ENCODE results near the gene MFSD1.

The MFSD1 gene

DNA sequence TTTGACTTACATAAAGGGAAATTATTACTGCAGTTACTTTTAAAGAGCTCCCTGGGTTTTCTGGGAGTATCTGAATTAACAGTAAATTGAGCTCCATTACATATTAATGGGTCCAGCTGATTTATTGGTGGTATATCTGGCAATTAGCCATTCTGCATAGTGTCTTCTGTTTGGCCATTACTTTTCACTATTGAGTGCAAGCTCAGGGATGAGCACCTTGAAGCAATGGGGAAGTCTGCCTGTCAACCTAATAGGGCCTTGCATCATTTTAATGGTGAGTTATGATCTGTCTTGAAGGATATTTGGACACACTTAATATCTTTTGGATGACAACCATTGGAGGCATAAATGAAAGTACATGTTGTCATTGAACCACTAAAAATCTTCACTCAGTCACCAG, 73.8 kb downstream of the MFSD1 start:
- no peak for DNase-seq (ENCODE audit: low read depth, low spot score)

All from activated CD4-positive, CD25-positive, alpha-beta regulatory T cell treated with anti-CD3 and anti-CD28 coated beads, Interleukin-2, amount 50 U/mL, for 16 hours (primary cell).